ENCODE data around the gene IARS2. TPM values are rescaled to one million over a fixed set of nuclear protein-coding genes. Genes with fewer than 3 reads are reported as not detected.

The IARS2 gene
- total RNA-seq, 4 donors from 2014 or later: 54.8 to 87.7 (median 75.4) TPM

DNA sequence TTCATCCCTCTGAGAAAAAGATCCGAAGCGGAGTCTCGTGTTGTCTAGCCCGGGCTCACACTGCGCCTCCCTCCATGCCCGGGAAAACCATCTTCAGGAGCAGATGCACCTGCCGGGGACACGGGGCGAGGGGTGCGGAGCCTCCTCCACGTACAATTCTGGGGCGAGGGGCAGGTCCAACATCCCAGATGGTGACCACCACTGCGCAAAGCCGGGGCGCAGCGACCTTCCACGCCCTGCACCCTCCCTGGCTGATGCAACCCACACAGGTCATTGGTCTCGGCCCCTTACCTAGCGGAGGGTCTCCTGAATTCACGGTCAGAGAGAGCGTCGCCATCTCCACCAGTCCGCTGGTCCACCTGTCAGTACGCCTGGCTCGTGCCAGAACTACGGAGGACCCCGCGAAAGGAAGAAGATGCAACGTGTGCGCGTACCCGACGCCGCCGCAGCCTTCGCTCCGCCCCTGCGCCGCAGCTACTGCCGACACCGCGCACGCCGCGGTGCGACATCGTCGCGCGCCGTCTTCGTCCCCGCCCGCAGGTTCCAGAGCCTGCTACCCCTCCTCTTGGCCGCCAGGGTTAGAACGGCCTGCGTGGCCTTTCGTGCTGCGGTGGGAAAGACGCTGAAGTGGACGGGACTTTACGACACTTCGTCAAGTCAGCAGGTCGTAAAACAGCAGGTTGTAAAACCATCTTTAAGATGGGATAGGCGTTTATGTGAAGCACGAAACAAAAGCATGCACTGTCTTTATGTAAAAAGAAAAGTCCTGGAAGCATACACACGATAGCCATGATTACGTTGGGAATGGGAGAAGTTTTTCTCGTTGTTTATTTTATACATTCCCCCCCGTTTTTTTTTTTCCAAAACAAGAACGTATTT is 47.6 kb upstream of the IARS2 start, which contains the start of gene EPRS1:
TSS of gene EPRS1 (minus strand) at position 454 of the 879 bp plus-strand sequence. CDS start at position 337, 117 bp downstream.
- intact Hi-C loops (cut with DNase I): loop anchor here (5.0 kb wide), 1 partner anchor 41 kb away; the partner anchor contains the start of gene BPNT1
- Histone ChIP-seq H3K27me3 (no peaks in the 10 kb centered on the region), H3K9me3 (no peaks in the 10 kb centered on the region), H3K36me3 (peaks cover 0 to 5% (median 0%) of the 10 kb centered on the region in 4 donors), H3K27ac (replicated peaks in 1 of 4) (peak within 1 kb of the TSS; percentile 82 to 94 (median 90)), H3K4me1 (peaks cover 10 to 29% (median 28%) of the 10 kb centered on the region in 4 donors), H3K4me3 (peak within 1 kb of the TSS; percentile 70 to 93 (median 84))
- peak; percentile 96 for DNase-seq (ENCODE audit: extremely low spot score)
- TF ChIP-seq POLR2A (IDR thresholded peaks at IDR 0.05; ENCODE audit: low read depth): peak; percentile 10
- no peak for TF ChIP-seq EP300 (IDR thresholded peaks at IDR 0.05)
- TF ChIP-seq, protein P1, sequence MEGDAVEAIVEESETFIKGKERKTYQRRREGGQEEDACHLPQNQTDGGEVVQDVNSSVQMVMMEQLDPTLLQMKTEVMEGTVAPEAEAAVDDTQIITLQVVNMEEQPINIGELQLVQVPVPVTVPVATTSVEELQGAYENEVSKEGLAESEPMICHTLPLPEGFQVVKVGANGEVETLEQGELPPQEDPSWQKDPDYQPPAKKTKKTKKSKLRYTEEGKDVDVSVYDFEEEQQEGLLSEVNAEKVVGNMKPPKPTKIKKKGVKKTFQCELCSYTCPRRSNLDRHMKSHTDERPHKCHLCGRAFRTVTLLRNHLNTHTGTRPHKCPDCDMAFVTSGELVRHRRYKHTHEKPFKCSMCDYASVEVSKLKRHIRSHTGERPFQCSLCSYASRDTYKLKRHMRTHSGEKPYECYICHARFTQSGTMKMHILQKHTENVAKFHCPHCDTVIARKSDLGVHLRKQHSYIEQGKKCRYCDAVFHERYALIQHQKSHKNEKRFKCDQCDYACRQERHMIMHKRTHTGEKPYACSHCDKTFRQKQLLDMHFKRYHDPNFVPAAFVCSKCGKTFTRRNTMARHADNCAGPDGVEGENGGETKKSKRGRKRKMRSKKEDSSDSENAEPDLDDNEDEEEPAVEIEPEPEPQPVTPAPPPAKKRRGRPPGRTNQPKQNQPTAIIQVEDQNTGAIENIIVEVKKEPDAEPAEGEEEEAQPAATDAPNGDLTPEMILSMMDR (IDR thresholded peaks at IDR 0.05): peak; percentile 48 to 90 (median 60)
- peak; percentile 92 to 98 for TF ChIP-seq POLR2AphosphoS5 (IDR thresholded peaks at IDR 0.05)
- under 1% methylated on average over 42 of the region's 71 CpGs for WGBS

DNA sequence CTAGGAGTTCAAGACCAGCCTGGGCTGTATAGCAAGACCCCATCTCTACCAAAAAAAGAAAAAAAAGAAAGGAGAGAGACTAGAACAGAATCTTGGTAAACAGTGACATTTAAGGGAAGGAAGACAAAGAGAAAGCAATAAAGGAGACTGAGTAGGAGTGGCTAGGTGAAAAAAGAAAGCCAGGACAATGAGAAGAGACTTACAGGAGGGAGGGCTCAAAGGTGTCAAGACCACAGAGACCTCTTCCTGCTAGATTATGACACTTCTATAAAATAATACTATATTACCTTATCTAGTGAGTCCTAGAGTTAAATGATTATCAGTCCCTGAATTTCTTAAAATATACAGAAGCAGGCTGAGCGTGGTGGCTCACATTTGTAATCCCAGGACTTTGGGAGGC is 37.6 kb upstream of the IARS2 start:
- H3K9me3 ChIP-seq: no peaks in the 10 kb centered on the region
- H3K36me3 ChIP-seq: peaks cover 7 to 39% (median 19%) of the 10 kb centered on the region in 4 donors
- TF ChIP-seq POLR2AphosphoS5 (IDR thresholded peaks at IDR 0.05) (no peak), EP300 (IDR thresholded peaks at IDR 0.05) (no peak), POLR2A (IDR thresholded peaks at IDR 0.05; ENCODE audit: low read depth) (no peak)
- TF ChIP-seq, protein P1 (IDR thresholded peaks at IDR 0.05): no peak
- H3K27ac ChIP-seq (replicated peaks in 1 of 4): no peak overlapping the region
- 90% methylated on average over 1 of the region's 1 CpG for WGBS
- no peak overlapping the region for H3K4me3 ChIP-seq
- intact Hi-C loops (cut with DNase I): no loop called here
- no peaks in the 10 kb centered on the region for H3K4me1 ChIP-seq
- H3K27me3 ChIP-seq: no peaks in the 10 kb centered on the region
- DNase-seq (ENCODE audit: extremely low spot score): no peak

GRCh38 chr1:220060876-220061275 is 33.1 kb upstream of the IARS2 start:
- intact Hi-C loops (cut with DNase I): no loop called here
- Histone ChIP-seq H3K36me3 (peaks cover 13 to 72% (median 45%) of the 10 kb centered on the region in 4 donors), H3K4me1 (no peaks in the 10 kb centered on the region), H3K27me3 (no peaks in the 10 kb centered on the region), H3K4me3 (no peak overlapping the region), H3K27ac (replicated peaks in 1 of 4) (no peak overlapping the region), H3K9me3 (no peaks in the 10 kb centered on the region)
- no peak for DNase-seq (ENCODE audit: extremely low spot score)
- TF ChIP-seq POLR2A (IDR thresholded peaks at IDR 0.05; ENCODE audit: low read depth) (no peak), POLR2AphosphoS5 (IDR thresholded peaks at IDR 0.05) (no peak), EP300 (IDR thresholded peaks at IDR 0.05) (no peak)
- TF ChIP-seq, protein P1 (IDR thresholded peaks at IDR 0.05): no peak
- WGBS: 95% methylated on average over 3 of the region's 3 CpGs

- H3K9me3 ChIP-seq: no peaks in the 10 kb centered on the region
- H3K4me3 ChIP-seq: no peak overlapping the region
- TF ChIP-seq POLR2AphosphoS5 (IDR thresholded peaks at IDR 0.05) (no peak), EP300 (IDR thresholded peaks at IDR 0.05) (no peak), POLR2A (IDR thresholded peaks at IDR 0.05; ENCODE audit: low read depth) (no peak)
- TF ChIP-seq, protein P1 (IDR thresholded peaks at IDR 0.05): no peak
- DNase-seq (ENCODE audit: extremely low spot score): no peak
- intact Hi-C loops (cut with DNase I): no loop called here
- H3K27me3 ChIP-seq: no peaks in the 10 kb centered on the region
- H3K4me1 ChIP-seq: no peaks in the 10 kb centered on the region
- 96% methylated on average over 6 of the region's 6 CpGs for WGBS
- no peak overlapping the region for H3K27ac ChIP-seq (replicated peaks in 1 of 4)
- peaks cover 13 to 79% (median 46%) of the 10 kb centered on the region in 4 donors for H3K36me3 ChIP-seq
These were observed 31.3 kb upstream of the IARS2 start for GRCh38 chr1:220062629-220063028.
